AG04450 (cell line): ENCODE data around the gene ARL6IP5. TPM values are rescaled to one million over a fixed set of nuclear protein-coding genes. Genes with fewer than 3 reads are reported as not detected.

Source experiments
- CTCF ChIA-PET: fragments of 300-600, 350-600 bp; formaldehyde crosslinking; extraction: SDS; loops from one replicate; lab custom pipeline; 2022; ENCODE audit warnings: antibody characterized with exemption, inconsistent platforms; lab: Charles Lee
- POLR2A ChIA-PET: fragments of 350-600 bp; formaldehyde crosslinking; extraction: SDS; loops from one replicate; lab custom pipeline; 2021; ENCODE audit warnings: antibody characterized with exemption, inconsistent platforms; lab: Yijun Ruan, JAX
- DNase-seq: peaks from one replicate; pipeline ENCODE4 v3.0.0-alpha.2; 2011; ENCODE audit warnings: low read depth, low spot score
- H3K27ac ChIP-seq: one replicate; pipeline ENCODE4 v1.5.1; 2012; ENCODE audit warnings: low read depth, low read length, control low read depth
- H3K27me3 ChIP-seq: one replicate; pipeline ENCODE4 v1.6.0; 2012; ENCODE audit warnings: low read length; ENCODE audit not compliant: control insufficient read depth, insufficient read depth
- H3K4me3 ChIP-seq: 2 replicates; pipeline ENCODE4 v1.5.1; 2011; ENCODE audit warnings: mild to moderate bottlenecking, low read depth, low read length, control low read depth
- H3K9me3 ChIP-seq: 2 replicates; pipeline ENCODE4 v1.5.1; 2012; ENCODE audit warnings: low read length; ENCODE audit not compliant: control insufficient read depth, insufficient read depth
- polyA plus RNA-seq: library from polyadenylated mRNA; depleted of rRNA; stranded (reverse); fragments of >200 nt; gene quantifications from 2 replicates; pipeline ENCODE4 v1.2.3, GENCODE V29; 2011
- TF ChIP-seq, protein P1 (sequence below): IDR thresholded peaks from 2 replicates; pipeline ENCODE4 v1.5.1; 2011; ENCODE audit warnings: low read depth, low read length, control low read depth, inconsistent platforms

ARL6IP5 gene
- polyA plus RNA-seq, 1 experiment, result 204 TPM

DNA sequence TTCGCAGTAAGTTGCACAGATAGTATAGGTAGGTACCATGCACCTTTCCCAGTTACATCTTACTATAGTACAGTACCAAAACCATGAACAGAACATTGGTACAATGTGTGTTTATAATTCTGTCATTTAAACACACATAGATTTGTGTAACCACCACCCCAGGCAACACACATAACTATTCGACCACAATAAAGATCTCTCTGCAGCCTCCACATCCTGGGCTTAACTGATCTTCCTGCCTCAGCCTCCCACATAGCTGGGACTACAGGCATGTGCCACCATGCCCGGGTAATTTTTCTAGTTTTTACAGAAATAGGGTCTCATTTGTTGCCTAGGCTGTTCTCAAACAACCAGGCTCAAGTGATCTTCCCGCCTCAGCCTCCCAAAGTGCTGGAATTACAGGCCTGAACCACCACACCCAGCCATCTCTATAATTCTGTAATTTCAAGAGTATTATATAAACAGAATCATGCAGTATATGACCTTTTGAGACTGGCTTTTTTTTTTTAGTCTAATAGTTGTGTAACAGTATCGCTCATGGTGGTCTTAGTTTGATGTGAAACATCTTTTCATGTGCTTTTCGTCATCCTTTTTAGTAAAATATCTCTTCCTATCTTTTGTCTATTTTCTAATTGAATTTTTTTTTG lies 19.3 kb upstream of the ARL6IP5 start:
- H3K27ac ChIP-seq, result no peak overlapping the region
- ChIA-PET POLR2A (no interaction called here), CTCF (interaction anchor here (1.0 kb wide), 1 partner anchor 13 kb away, joined by 4 read pairs; the partner anchor contains the start of gene TMF1)
- H3K27me3 ChIP-seq, result no peaks in the 10 kb centered on the region
- TF ChIP-seq, protein P1, sequence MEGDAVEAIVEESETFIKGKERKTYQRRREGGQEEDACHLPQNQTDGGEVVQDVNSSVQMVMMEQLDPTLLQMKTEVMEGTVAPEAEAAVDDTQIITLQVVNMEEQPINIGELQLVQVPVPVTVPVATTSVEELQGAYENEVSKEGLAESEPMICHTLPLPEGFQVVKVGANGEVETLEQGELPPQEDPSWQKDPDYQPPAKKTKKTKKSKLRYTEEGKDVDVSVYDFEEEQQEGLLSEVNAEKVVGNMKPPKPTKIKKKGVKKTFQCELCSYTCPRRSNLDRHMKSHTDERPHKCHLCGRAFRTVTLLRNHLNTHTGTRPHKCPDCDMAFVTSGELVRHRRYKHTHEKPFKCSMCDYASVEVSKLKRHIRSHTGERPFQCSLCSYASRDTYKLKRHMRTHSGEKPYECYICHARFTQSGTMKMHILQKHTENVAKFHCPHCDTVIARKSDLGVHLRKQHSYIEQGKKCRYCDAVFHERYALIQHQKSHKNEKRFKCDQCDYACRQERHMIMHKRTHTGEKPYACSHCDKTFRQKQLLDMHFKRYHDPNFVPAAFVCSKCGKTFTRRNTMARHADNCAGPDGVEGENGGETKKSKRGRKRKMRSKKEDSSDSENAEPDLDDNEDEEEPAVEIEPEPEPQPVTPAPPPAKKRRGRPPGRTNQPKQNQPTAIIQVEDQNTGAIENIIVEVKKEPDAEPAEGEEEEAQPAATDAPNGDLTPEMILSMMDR, result no peak
- no peak for DNase-seq
- no peaks in the 10 kb centered on the region for H3K9me3 ChIP-seq
- no peak overlapping the region for H3K4me3 ChIP-seq

DNA sequence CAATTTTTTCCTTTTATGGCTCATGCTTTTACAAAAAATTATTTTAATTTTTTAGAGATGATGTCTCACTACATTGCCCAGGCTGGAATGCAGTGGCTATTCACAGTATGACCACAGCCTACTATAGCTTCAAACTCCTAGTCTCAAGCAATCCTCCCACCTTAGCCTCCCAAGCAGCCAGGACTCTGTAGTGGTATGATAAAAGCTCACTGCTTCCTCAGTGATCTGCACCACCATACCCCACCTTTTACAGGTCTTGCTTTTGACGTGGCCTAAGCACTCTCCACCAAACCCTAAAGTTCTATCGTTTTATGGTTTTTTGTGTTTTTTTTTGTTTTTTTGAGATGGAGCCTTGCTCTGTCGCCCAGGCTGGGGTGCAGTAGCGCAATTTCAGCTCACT lies 18.6 kb upstream of the ARL6IP5 start:
- Histone ChIP-seq H3K4me3 (no peak overlapping the region), H3K9me3 (no peaks in the 10 kb centered on the region), H3K27ac (no peak overlapping the region), H3K27me3 (no peaks in the 10 kb centered on the region)
- POLR2A ChIA-PET, result no interaction called here
- DNase-seq, result no peak
- CTCF ChIA-PET, result no interaction called here
- TF ChIP-seq, protein P1, result no peak

DNA sequence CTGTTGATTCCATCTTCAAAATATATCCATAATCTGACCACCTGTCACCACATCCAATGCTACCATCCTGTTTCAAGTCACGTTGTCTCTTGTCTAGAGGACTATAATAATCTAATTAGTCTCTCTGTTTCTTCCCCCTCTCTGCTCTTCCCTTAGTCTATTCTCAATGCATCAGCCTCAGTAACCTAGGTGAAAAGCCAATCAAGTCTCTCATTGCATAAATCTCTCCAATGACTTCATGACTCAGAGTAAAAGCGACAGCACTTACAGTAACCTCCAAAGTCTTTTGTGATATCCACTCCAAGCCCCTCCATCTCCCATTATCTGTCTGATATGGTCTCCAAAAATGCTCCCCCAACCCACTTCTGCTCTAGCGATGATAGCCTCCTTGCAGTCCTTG lies 11.8 kb upstream of the ARL6IP5 start:
- CTCF ChIA-PET, result no interaction called here
- POLR2A ChIA-PET, result no interaction called here

GRCh38 chr3:69079269-69080159 lies 5.2 kb upstream of the ARL6IP5 start:
- TF ChIP-seq, protein P1, result no peak
- CTCF ChIA-PET, result no interaction called here
- Histone ChIP-seq H3K9me3 (no peaks in the 10 kb centered on the region), H3K27ac (no peak overlapping the region), H3K27me3 (no peaks in the 10 kb centered on the region), H3K4me3 (peak overlapping the region; percentile 82)
- no peak for DNase-seq
- POLR2A ChIA-PET, result no interaction called here

More for the DNA sequence above, 11.8 kb upstream of the ARL6IP5 start:
- Histone ChIP-seq H3K9me3 (no peaks in the 10 kb centered on the region), H3K27me3 (no peaks in the 10 kb centered on the region), H3K4me3 (no peak overlapping the region), H3K27ac (no peak overlapping the region)
- no peak for DNase-seq
- TF ChIP-seq, protein P1, result no peak
